Tibial nerve (tissue), 4 donors: ENCODE measurements around the gene IDI1.

ENCODE experiments used
- CTCF ChIP-seq, 5 experiments: fragments of 200-600 bp in 3 of 5; fragments of 450-650 bp in 2 of 5; sonication (generic) in 3 of 5; IDR thresholded peaks; one replicate each; pipeline ENCODE4 v1.5.1; 2016 to 2019; ENCODE audit warnings: antibody characterized with exemption in 5 of 5, mild to moderate bottlenecking in 3 of 5, moderate library complexity in 2 of 5
- EP300 ChIP-seq, 2 donors: sonication (generic); formaldehyde crosslinking; IDR thresholded peaks; one replicate each; pipeline ENCODE4 v1.6.1; 2017; ENCODE audit warnings: antibody characterized with exemption in 2 of 2, mild to moderate bottlenecking in 1 of 2

- no peak for TF ChIP-seq CTCF (IDR thresholded peaks at IDR 0.05)
- TF ChIP-seq EP300 (IDR thresholded peaks at IDR 0.05), result no peak
Observed at GRCh38 chr10:995559-995926, 53.4 kb downstream of the IDI1 start.
